Peyer's patch (tissue), 4 donors: ENCODE measurements around the gene FARP1.

Experiments used
- CTCF ChIP-seq, 6 experiments: fragments of 450-650 bp in 4 of 6; fragments of 200-600 bp in 2 of 6; sonication (generic) in 1 of 6; IDR thresholded peaks; one replicate each; pipeline ENCODE4 v1.5.1; 2017 to 2019; ENCODE audit warnings: antibody characterized with exemption in 6 of 6, mild to moderate bottlenecking in 3 of 6, moderate library complexity in 1 of 6
- POLR2A ChIP-seq, 2 donors: fragments of 450-650 bp; IDR thresholded peaks; one replicate each; pipeline ENCODE4 v1.5.1; 2017; ENCODE audit warnings: antibody characterized with exemption in 2 of 2, mild to moderate bottlenecking in 2 of 2, moderate library complexity in 2 of 2

- TF ChIP-seq CTCF (IDR thresholded peaks at IDR 0.05), result no peak
- no peak for TF ChIP-seq POLR2A (IDR thresholded peaks at IDR 0.05)
Measured at GRCh38 chr13:98228661-98229341, 85.9 kb downstream of the FARP1 start.
